ENCODE data around the gene TMEM205.

The TMEM205 gene

DNA sequence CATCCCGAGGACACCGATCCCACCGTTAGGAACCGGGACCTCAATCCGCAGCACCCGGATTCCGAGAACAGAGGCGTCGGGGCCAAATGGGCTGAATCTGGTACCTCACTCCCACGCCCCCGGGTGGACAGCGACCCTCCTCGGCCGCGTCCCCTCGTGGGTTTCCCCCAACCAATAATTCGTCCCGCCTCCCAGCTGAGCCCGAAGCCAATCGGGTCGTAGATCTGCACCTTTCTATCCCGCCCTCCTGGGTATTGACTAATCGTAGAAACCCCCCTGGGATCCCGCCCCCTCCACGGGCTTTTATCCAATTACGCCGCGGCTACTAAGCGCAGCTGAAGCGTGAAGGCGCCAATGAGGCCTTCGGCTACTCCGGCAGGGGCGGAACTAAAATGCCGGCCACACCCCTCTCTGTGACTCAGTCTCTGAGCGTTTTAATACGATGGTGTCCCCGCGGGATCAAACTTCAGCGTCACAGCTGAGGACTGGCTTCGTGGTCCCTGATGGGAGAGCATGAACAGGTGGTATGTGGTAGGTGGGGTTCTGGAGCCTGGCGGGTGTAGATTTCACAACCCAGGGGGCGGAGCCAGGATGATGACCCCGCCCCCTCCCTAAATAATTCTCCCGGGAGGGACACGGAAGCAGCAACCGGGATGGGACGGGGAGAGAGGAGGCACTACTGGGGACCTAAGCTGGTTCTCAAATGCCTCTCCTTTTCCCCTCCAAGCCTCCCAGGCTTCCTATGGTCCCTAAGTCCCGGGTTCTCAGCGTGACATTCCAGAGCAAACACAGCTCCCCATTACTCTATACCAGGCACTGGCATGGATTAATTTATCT is at the start of gene TMEM205, which contains the start of gene CCDC159:
Gene TMEM205 (minus strand): TSS at position 165 of the 837 bp plus-strand sequence. CDS start 649 bp downstream, outside the sequence.
Gene CCDC159 (plus strand): TSS at position 416 of the 837 bp plus-strand sequence. CDS start 88 bp downstream, at position 504.
- TF ChIP-seq, protein P1, sequence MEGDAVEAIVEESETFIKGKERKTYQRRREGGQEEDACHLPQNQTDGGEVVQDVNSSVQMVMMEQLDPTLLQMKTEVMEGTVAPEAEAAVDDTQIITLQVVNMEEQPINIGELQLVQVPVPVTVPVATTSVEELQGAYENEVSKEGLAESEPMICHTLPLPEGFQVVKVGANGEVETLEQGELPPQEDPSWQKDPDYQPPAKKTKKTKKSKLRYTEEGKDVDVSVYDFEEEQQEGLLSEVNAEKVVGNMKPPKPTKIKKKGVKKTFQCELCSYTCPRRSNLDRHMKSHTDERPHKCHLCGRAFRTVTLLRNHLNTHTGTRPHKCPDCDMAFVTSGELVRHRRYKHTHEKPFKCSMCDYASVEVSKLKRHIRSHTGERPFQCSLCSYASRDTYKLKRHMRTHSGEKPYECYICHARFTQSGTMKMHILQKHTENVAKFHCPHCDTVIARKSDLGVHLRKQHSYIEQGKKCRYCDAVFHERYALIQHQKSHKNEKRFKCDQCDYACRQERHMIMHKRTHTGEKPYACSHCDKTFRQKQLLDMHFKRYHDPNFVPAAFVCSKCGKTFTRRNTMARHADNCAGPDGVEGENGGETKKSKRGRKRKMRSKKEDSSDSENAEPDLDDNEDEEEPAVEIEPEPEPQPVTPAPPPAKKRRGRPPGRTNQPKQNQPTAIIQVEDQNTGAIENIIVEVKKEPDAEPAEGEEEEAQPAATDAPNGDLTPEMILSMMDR (IDR thresholded peaks at IDR 0.05; ENCODE audit: insufficient read depth, low read length, poor library complexity, severe bottlenecking) = peak; percentile 33
- Histone ChIP-seq H3K27me3 (replicated peaks; ENCODE audit: control insufficient read depth, insufficient read depth, low read length) (no peaks in the 10 kb centered on the region), H3K4me3 (replicated peaks; ENCODE audit: low read depth, low read length) (peak within 1 kb of the TSS; percentile 88), H3K36me3 (ENCODE audit: control insufficient read depth, insufficient read depth, low read length) (peaks cover 3% of the 10 kb centered on the region)
- DNase-seq (ENCODE audit: extremely low read depth, insufficient read length) = peak; percentile 92

DNA sequence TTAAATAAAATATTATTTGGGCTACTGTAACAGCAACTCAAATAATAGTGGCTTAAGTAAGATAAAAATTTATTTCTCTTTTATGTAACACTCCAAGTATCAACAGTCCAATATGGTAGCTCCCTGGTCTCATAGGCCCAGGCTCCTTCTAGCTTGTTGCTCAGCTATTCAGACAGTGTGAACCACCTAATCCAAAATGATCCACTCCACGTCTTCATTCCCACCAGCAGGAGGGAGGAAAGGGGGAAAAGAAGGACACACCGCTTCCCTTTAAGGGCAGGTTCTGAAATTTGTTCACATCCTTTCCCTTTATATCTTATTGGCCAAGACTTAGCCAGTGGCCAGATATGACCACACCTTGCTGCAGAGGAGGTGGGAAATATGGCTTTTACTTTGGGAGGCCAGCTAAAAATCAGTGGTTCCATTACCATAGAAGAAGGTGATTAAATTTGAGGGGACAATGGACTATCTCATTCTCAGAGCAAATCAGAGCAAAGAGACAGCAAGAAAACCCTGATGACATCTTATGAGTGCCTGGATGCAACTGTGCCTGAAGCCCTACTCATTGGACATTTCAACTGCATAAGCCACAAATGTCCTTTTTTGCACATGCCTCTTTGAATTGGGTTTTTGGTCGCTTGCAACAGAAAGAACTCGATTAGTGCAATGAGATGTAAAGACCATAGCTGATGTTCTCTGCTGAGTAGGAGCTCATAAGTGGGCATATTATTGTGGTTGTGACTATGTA is 45.0 kb upstream of the TMEM205 start:
- TF ChIP-seq, protein P1 (IDR thresholded peaks at IDR 0.05; ENCODE audit: insufficient read depth, low read length, poor library complexity, severe bottlenecking) = no peak

DNA sequence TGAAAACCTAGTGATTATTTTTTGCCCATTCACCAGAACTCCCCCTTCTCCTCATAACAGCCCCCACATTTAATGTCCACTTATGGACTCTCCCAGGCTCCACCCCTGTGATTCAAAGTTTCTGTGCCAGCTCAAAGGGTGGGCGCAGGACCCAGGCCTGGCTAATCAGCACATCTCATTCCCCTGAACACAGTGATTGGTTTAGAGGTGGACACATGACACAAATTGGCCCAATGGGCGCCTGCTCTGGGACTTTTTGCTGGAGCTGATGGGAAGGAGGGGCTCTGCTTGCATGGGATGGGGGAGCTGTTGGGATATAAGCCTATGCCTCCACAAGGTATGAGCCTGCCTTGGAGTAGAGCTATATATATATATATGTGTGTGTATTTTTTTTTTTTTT is 44.3 kb upstream of the TMEM205 start:
- H3K36me3 ChIP-seq (ENCODE audit: control insufficient read depth, insufficient read depth, low read length) = no peaks in the 10 kb centered on the region
- H3K27me3 ChIP-seq (replicated peaks; ENCODE audit: control insufficient read depth, insufficient read depth, low read length) = no peaks in the 10 kb centered on the region
- TF ChIP-seq, protein P1 (IDR thresholded peaks at IDR 0.05; ENCODE audit: insufficient read depth, low read length, poor library complexity, severe bottlenecking) = no peak
- no peak for DNase-seq (ENCODE audit: extremely low read depth, insufficient read length)
- H3K4me3 ChIP-seq (replicated peaks; ENCODE audit: low read depth, low read length) = no peak overlapping the region

More for the DNA sequence above, 45.0 kb upstream of the TMEM205 start:
- H3K27me3 ChIP-seq (replicated peaks; ENCODE audit: control insufficient read depth, insufficient read depth, low read length) = no peaks in the 10 kb centered on the region
- no peak overlapping the region for H3K4me3 ChIP-seq (replicated peaks; ENCODE audit: low read depth, low read length)
- DNase-seq (ENCODE audit: extremely low read depth, insufficient read length) = no peak
- no peaks in the 10 kb centered on the region for H3K36me3 ChIP-seq (ENCODE audit: control insufficient read depth, insufficient read depth, low read length)

DNA sequence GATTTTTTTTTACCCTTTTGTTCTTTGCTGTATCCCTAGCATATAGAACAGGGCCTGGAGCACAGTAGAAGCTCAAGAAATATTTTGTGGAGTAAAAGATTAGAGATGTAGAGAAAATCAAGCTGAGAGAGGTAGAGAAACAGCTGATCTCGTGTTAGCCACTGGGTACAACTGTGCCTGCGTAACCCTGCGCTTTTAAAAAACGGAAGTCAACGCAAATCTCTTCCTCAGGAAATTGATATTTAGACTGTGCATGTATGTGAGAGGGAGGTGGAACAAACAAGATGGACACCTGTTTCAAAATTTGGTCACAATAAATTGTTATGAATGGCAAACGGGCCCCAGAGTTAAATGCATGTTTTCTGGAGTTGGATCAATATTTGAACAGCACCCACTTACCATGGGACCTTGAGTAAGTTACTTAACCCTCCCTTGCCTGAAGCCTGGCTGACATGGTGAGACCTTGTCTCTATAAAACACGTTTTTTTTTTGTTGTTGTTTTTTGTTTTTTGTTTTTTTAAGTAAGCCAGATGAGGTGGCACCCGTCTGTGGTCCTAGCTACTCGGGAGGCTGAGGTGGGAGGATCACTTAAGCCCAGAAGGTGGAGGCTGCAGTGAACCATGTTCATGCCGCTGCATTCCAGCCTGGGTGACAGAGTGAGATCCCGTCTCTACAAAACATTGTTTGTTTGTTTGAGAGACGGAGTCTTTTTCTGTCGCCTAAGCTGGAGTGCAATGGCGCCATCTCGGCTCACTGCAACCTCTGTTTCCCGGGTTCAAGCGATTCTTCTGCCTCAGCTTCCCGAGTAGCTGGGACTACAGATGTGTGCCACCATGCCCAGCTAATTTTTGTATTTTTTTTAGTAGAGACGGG is 41.3 kb upstream of the TMEM205 start:
- Histone ChIP-seq H3K4me3 (replicated peaks; ENCODE audit: low read depth, low read length) (no peak overlapping the region), H3K27me3 (replicated peaks; ENCODE audit: control insufficient read depth, insufficient read depth, low read length) (no peaks in the 10 kb centered on the region; the same call in 1 of the 2 replicates), H3K36me3 (ENCODE audit: control insufficient read depth, insufficient read depth, low read length) (no peaks in the 10 kb centered on the region)
- DNase-seq (ENCODE audit: extremely low read depth, insufficient read length) = no peak
- TF ChIP-seq, protein P1 (IDR thresholded peaks at IDR 0.05; ENCODE audit: insufficient read depth, low read length, poor library complexity, severe bottlenecking) = no peak

DNA sequence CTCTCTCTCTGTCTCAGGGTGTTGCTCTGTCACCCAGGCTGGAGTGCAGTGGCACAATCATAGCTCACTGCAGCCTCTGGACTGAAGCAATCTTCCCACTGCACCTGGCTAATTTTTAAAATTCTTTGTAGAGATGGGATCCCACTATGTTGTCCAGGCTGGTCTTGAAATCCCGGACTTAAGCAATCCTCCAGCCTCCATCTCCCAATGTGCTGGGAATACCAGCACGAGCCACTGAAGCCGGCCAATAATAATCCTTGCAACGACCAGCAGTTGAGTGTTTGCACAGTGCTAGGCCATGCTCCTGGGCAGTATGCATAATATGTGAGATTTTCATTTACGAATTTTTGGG is 38.7 kb upstream of the TMEM205 start:
- TF ChIP-seq, protein P1 (IDR thresholded peaks at IDR 0.05; ENCODE audit: insufficient read depth, low read length, poor library complexity, severe bottlenecking) = no peak

More for the DNA sequence above, 38.7 kb upstream of the TMEM205 start:
- no peak for DNase-seq (ENCODE audit: extremely low read depth, insufficient read length)
- no peaks in the 10 kb centered on the region for H3K36me3 ChIP-seq (ENCODE audit: control insufficient read depth, insufficient read depth, low read length)
- no peak overlapping the region for H3K4me3 ChIP-seq (replicated peaks; ENCODE audit: low read depth, low read length)
- no peaks in the 10 kb centered on the region; the same call in 1 of the 2 replicates for H3K27me3 ChIP-seq (replicated peaks; ENCODE audit: control insufficient read depth, insufficient read depth, low read length)

Data from GM06990 (cell line).